Peyer's patch (tissue), 4 donors: Measurements from ENCODE around the gene PLCL2.

Experiments used
- POLR2A ChIP-seq, 2 donors: fragments of 450-650 bp; IDR thresholded peaks; one replicate each; pipeline ENCODE4 v1.5.1; 2017; ENCODE audit warnings: antibody characterized with exemption in 2 of 2, mild to moderate bottlenecking in 2 of 2, moderate library complexity in 2 of 2
- TF ChIP-seq, protein P1 (sequence below), 6 experiments: fragments of 450-650 bp in 4 of 6; fragments of 200-600 bp in 2 of 6; sonication (generic) in 1 of 6; IDR thresholded peaks; one replicate each; pipeline ENCODE4 v1.5.1; 2017 to 2019; ENCODE audit warnings: antibody characterized with exemption in 6 of 6, mild to moderate bottlenecking in 3 of 6, moderate library complexity in 1 of 6

- TF ChIP-seq POLR2A (IDR thresholded peaks at IDR 0.05): no peak
- TF ChIP-seq, protein P1, sequence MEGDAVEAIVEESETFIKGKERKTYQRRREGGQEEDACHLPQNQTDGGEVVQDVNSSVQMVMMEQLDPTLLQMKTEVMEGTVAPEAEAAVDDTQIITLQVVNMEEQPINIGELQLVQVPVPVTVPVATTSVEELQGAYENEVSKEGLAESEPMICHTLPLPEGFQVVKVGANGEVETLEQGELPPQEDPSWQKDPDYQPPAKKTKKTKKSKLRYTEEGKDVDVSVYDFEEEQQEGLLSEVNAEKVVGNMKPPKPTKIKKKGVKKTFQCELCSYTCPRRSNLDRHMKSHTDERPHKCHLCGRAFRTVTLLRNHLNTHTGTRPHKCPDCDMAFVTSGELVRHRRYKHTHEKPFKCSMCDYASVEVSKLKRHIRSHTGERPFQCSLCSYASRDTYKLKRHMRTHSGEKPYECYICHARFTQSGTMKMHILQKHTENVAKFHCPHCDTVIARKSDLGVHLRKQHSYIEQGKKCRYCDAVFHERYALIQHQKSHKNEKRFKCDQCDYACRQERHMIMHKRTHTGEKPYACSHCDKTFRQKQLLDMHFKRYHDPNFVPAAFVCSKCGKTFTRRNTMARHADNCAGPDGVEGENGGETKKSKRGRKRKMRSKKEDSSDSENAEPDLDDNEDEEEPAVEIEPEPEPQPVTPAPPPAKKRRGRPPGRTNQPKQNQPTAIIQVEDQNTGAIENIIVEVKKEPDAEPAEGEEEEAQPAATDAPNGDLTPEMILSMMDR (IDR thresholded peaks at IDR 0.05): no peak
Observed at GRCh38 chr3:16865335-16865734, 19.4 kb upstream of the PLCL2 start.
